OCI-LY1 (cell line): ENCODE results near the gene ERCC6L.

ENCODE experiments used
- CTCF ChIP-seq: fragments of 200-600 bp; sonication (generic), shearing (Covaris generic); IDR thresholded peaks from 2 replicates; pipeline ENCODE4 v1.5.1; 2017; ENCODE audit warnings: mild to moderate bottlenecking, antibody characterized with exemption, low read length, moderate library complexity, mixed read lengths
- EZH2 ChIP-seq: fragments of 200-600 bp; sonication (generic), shearing (Covaris generic); IDR thresholded peaks from 2 replicates; pipeline ENCODE4 v1.8.0; 2017; ENCODE audit warnings: borderline replicate concordance, mixed run types, mild to moderate bottlenecking, antibody characterized with exemption, low read length, moderate library complexity, mixed read lengths

- TF ChIP-seq CTCF (no peak), EZH2 (no peak)
Measured at GRCh38 chrX:72247206-72247942, 8.5 kb upstream of the ERCC6L start.
